HL-60 (cell line): Measurements from ENCODE around the gene PSMC5.
A peak's percentile ranks its signal among the peaks of the same experiment; 100 is the strongest.

Experiments
- DNase-seq, 2 experiments: peaks; one replicate each; pipeline ENCODE4 v3.0.0-alpha.2; 2010 to 2020; ENCODE audit warnings: low read depth in 1 of 2, low spot score in 1 of 2
- H3K27ac ChIP-seq: fragments of 250-450 bp; sonication (Bioruptor Pico); replicated peaks from 2 replicates; pipeline ENCODE4 v1.5.1; 2020; ENCODE audit warnings: mild to moderate bottlenecking, moderate library complexity
- H3K27me3 ChIP-seq: fragments of 250-450 bp; sonication (Bioruptor Pico); 2 replicates; pipeline ENCODE4 v1.5.1; 2021; ENCODE audit warnings: mild to moderate bottlenecking, moderate library complexity; ENCODE audit not compliant: insufficient read depth, poor library complexity, severe bottlenecking
- H3K4me3 ChIP-seq: replicated peaks from 2 replicates; pipeline ENCODE4 v1.5.1; 2011; ENCODE audit warnings: mild to moderate bottlenecking, control low read depth, low read length; ENCODE audit not compliant: insufficient read depth
- GABPA ChIP-seq: IDR thresholded peaks from 2 replicates; pipeline ENCODE4 v1.6.1; 2012; ENCODE audit warnings: low read depth
- POLR2AphosphoS5 ChIP-seq: IDR thresholded peaks from 2 replicates; pipeline ENCODE4 v1.6.1; 2012; ENCODE audit warnings: low read depth
- SPI1 ChIP-seq: IDR thresholded peaks from 2 replicates; pipeline ENCODE4 v1.6.1; 2012; ENCODE audit warnings: low read depth, mild to moderate bottlenecking, borderline replicate concordance
- TF ChIP-seq, protein P1 (sequence below): IDR thresholded peaks from one replicate; pipeline ENCODE4 v1.5.1; 2011; ENCODE audit warnings: low read length, control low read depth, inconsistent platforms; ENCODE audit not compliant: insufficient read depth
- TF ChIP-seq, protein P2 (sequence below): IDR thresholded peaks from 2 replicates; pipeline ENCODE4 v1.6.1; 2012; ENCODE audit warnings: low read depth; ENCODE audit not compliant: insufficient replicate concordance

Gene PSMC5

DNA sequence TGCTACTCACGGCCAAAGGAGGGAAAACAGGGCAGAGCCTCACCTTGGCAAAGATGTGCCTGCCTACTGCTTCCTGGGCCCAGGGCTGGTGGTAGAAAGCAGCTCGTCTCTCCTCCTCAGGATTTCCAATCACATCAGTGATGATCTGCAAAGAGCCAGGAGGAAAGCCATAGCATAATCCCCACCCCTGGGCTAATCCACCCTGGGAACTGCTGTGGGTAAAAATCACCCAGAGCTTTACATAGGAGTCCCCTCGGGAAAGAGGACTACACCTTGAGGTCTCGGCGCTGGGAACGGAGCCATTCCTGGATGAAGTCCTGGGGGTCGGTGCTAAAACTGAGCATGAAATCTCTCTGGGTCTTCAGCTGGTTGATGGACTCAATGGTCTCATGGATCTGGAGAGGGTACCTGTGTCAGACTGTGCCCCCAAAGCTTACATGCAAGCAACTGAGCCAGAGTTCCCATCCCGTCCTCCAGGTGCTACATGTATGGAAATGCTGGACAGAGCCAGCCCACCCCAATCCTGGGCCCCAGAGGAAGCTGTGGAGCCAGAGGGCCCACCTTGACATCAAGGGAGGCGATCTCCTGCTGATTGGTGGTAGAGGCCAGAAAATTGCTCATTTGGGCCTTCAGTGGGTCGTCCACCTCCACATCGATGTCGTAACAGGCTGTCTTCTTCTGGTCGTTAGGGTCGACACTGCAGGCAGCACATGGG, 6.0 kb downstream of the PSMC5 start:
- Histone ChIP-seq H3K27ac (no peak overlapping the region), H3K27me3 (no peaks in the 10 kb centered on the region), H3K4me3 (no peak overlapping the region)
- no peak for DNase-seq
- TF ChIP-seq POLR2AphosphoS5 = peak; percentile 4; the same call in 1 of the 2 replicates
- TF ChIP-seq, protein P1, sequence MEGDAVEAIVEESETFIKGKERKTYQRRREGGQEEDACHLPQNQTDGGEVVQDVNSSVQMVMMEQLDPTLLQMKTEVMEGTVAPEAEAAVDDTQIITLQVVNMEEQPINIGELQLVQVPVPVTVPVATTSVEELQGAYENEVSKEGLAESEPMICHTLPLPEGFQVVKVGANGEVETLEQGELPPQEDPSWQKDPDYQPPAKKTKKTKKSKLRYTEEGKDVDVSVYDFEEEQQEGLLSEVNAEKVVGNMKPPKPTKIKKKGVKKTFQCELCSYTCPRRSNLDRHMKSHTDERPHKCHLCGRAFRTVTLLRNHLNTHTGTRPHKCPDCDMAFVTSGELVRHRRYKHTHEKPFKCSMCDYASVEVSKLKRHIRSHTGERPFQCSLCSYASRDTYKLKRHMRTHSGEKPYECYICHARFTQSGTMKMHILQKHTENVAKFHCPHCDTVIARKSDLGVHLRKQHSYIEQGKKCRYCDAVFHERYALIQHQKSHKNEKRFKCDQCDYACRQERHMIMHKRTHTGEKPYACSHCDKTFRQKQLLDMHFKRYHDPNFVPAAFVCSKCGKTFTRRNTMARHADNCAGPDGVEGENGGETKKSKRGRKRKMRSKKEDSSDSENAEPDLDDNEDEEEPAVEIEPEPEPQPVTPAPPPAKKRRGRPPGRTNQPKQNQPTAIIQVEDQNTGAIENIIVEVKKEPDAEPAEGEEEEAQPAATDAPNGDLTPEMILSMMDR = no peak

DNA sequence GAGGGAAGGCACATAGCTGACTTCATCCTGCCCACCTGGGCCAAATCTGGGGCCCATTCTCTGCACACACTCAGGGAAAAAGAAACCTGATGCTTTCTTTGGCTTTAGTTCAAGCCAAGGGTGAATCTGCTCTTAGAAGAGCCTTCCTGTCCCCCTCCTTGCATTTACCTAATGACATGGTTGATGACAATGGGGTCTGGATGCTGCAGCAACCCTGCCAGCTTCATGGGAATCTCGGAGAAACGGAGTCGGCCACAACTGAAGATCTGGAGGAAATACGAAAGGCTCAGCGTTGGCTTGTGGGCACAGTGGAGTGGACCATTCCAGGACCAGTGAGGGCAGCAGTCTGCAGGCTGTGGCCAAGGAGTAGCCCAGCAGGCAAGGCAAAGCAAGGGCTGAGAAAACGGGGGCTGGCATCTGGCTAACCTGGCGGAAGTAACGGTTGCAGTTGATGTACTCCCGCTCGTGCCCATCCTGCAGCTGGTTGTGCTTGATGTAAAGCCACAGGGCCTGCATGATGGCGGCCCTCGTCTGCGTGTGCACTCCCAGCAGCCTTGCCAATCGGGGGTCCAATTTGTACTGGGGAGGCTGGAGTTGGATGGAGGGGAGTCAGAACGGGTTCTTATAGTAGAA, 6.6 kb downstream of the PSMC5 start:
- Histone ChIP-seq H3K27ac (peak overlapping the region; percentile 47; the same call in 1 of the 2 replicates), H3K27me3 (no peaks in the 10 kb centered on the region), H3K4me3 (no peak overlapping the region)
- no peak for TF ChIP-seq POLR2AphosphoS5
- TF ChIP-seq, protein P1 = no peak
- no peak for TF ChIP-seq SPI1
- TF ChIP-seq GABPA = no peak
- TF ChIP-seq, protein P2, sequence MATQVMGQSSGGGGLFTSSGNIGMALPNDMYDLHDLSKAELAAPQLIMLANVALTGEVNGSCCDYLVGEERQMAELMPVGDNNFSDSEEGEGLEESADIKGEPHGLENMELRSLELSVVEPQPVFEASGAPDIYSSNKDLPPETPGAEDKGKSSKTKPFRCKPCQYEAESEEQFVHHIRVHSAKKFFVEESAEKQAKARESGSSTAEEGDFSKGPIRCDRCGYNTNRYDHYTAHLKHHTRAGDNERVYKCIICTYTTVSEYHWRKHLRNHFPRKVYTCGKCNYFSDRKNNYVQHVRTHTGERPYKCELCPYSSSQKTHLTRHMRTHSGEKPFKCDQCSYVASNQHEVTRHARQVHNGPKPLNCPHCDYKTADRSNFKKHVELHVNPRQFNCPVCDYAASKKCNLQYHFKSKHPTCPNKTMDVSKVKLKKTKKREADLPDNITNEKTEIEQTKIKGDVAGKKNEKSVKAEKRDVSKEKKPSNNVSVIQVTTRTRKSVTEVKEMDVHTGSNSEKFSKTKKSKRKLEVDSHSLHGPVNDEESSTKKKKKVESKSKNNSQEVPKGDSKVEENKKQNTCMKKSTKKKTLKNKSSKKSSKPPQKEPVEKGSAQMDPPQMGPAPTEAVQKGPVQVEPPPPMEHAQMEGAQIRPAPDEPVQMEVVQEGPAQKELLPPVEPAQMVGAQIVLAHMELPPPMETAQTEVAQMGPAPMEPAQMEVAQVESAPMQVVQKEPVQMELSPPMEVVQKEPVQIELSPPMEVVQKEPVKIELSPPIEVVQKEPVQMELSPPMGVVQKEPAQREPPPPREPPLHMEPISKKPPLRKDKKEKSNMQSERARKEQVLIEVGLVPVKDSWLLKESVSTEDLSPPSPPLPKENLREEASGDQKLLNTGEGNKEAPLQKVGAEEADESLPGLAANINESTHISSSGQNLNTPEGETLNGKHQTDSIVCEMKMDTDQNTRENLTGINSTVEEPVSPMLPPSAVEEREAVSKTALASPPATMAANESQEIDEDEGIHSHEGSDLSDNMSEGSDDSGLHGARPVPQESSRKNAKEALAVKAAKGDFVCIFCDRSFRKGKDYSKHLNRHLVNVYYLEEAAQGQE = no peak
- DNase-seq = no peak

DNA sequence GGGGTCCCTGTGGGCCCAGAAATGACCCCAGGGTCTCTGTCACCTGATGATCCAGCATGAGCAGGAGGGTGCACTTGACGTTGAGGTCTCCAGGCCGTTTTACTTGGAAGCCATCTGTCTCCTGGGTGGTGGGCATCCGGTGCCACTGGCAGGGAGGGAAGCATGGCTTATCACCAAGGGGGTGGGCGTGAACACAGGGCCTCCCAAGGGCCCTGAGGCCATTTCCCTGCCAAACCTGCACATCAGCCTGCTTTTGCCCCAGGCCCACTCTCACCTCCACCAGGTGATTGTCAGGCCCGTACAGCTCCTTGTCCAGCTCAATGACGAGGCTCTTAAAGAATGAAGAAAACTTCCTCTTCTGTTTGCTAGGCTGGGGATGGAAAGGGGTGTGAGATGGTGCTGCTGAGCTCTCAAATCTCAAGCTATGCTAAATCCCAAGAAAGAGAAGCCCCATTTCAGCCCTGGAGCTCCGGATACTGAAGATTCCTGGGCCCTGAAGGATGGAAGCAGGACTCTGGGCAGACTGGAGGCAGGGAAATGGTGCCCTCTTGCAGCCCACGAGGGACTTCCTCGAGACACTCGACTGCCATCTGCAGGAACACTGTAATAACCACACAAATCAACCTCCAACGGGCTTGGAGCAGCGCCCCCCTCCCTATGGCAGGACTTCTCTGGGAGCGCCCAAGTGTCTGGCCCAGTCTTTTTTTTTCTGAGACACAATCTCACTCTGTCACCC, 7.4 kb downstream of the PSMC5 start:
- no peaks in the 10 kb centered on the region for H3K27me3 ChIP-seq
- TF ChIP-seq, protein P2 = no peak
- TF ChIP-seq POLR2AphosphoS5 (0 out of 2 replicates have a peak, but pooled peaks have one; percentile 34), SPI1 (peak; percentile 32; the same call in 1 of the 2 replicates)
- TF ChIP-seq, protein P1 = peak; percentile 92
- H3K27ac ChIP-seq = peak overlapping the region; percentile 47
- DNase-seq = peak; percentile 74 to 91
- no peak overlapping the region for H3K4me3 ChIP-seq
